Ishikawa (cell line): Measurements from ENCODE around the gene RGS14.

Source experiments
- CEBPB ChIP-seq: IDR thresholded peaks from 2 replicates; pipeline ENCODE4 v1.6.1; 2012
- CREB1 ChIP-seq: IDR thresholded peaks from 2 replicates; pipeline ENCODE4 v1.6.1; 2012; ENCODE audit warnings: low read depth
- EGR1 ChIP-seq: IDR thresholded peaks from 2 replicates; pipeline ENCODE4 v1.6.1; 2012
- EP300 ChIP-seq: IDR thresholded peaks from 2 replicates; pipeline ENCODE4 v1.6.1; 2012; ENCODE audit warnings: borderline replicate concordance
- FOXM1 ChIP-seq: IDR thresholded peaks from 2 replicates; pipeline ENCODE4 v1.6.1; 2012; ENCODE audit warnings: low read depth, borderline replicate concordance
- NFIC ChIP-seq: IDR thresholded peaks from 2 replicates; pipeline ENCODE4 v1.6.1; 2012
- RAD21 ChIP-seq: IDR thresholded peaks from 2 replicates; pipeline ENCODE4 v1.6.1; 2012; ENCODE audit warnings: low read depth
- TAF1 ChIP-seq: IDR thresholded peaks from 2 replicates; pipeline ENCODE4 v1.6.1; 2012; ENCODE audit warnings: low read depth, mild to moderate bottlenecking
- TCF12 ChIP-seq: IDR thresholded peaks from 2 replicates; pipeline ENCODE4 v1.6.1; 2012; ENCODE audit warnings: low read depth
- TEAD4 ChIP-seq: IDR thresholded peaks from 2 replicates; pipeline ENCODE4 v1.6.1; 2012
- YY1 ChIP-seq: IDR thresholded peaks from 2 replicates; pipeline ENCODE4 v1.6.1; 2012; ENCODE audit warnings: low read depth
- ZBTB7A ChIP-seq: IDR thresholded peaks from 2 replicates; pipeline ENCODE4 v1.6.1; 2012; ENCODE audit warnings: low read depth
- TF ChIP-seq, protein P1 (sequence below): IDR thresholded peaks from 2 replicates; pipeline ENCODE4 v1.6.1; 2012
- TF ChIP-seq, protein P2 (sequence below): IDR thresholded peaks from 2 replicates; pipeline ENCODE4 v1.6.1; 2012
- TF ChIP-seq, protein P3 (sequence below): IDR thresholded peaks from 2 replicates; pipeline ENCODE4 v1.6.1; 2012; ENCODE audit warnings: low read depth, mild to moderate bottlenecking

Gene RGS14

DNA sequence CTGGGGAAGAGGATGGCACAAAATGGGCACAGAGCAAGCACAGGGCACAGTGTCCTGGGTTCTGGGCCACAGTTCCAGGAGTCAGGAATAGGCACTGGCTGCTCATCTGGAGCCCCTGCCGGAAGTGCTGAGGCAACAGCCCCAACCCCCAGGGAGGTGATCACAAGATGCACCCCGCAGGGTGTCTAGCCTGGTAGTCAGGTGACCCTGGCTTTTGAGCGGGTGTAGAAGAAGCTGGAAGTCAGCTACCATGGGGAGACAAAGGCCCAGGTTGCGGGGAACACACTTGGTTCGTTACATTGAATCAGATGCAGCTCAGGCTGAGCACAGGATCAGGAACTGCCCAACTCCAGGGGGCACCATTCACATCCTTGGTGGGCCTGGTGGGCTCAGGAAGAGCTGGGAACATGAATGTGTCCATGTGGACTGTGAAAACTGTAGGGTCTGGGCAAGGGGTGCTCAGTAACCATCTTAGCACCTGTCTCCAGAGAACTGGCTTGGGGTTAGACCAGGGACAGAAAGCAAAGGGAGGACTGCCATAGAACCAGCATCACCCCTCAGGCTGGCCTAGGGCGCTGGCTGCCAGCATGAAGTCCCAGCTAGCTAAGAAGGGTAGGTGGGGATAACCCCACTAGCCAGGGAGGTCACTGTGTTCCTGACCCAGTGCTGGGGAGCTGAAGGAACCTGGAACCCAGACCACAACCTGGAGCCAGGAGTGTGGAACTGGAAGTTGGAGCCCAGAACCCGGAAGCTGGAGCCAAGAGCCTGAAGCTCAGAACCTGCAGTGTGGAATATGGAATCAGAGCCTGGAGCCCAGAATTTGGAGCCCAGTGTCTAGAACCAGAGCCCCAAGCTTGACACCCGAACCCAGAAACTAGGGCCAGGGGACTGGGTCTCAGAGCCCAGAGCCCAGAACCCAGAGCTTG, 20.4 kb downstream of the RGS14 start:
- no peak for TF ChIP-seq TCF12
- TF ChIP-seq RAD21 = no peak
- TF ChIP-seq CREB1 = no peak

DNA sequence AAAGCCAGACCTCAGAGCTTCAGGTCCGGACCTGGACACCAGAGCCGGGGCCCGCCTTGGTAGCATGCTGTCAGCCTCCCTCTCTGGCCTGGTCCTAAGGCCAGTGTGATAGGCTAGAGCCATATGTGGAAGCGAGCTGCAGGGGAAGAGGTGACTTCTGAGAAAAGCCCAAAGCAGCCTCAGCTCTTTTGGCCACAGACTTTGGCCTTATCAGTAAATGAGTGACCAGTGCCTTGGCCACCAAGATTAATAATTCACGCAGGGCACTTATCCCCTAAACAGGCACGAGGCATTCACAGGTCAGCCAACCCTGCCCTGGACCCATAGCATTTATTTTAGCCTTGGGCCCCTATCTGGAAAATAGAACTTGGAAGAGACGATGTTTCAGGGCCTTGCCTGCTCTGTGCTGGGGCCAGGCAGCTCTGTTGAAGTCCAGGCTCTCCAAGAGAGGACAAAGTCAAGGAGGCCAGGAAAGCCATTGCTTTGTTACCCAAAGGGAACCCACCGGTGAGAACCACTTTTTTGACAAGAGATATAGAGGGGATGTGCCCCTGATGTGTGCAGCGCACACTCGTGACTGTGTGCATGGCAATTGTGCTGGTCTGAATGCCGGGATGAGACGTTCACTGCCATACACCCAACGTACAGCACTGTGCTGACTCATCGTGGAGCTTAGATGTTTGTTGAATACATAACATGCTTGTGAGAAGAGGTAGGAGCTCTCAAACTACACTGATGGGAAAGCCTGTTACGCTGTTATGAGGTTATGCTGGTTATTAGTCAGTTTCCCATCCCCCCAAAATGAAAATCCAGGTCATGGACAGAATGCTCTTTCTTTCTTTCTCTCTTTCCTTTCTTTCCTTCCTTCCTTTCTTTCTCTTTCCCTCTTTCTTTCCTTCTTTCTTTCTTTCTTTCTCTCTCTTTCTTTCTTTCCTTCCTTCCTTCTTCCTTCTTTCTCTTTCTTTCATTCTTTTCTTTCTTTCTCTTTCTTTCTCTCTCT, 21.5 kb downstream of the RGS14 start:
- no peak for TF ChIP-seq EP300
- TF ChIP-seq, protein P1, sequence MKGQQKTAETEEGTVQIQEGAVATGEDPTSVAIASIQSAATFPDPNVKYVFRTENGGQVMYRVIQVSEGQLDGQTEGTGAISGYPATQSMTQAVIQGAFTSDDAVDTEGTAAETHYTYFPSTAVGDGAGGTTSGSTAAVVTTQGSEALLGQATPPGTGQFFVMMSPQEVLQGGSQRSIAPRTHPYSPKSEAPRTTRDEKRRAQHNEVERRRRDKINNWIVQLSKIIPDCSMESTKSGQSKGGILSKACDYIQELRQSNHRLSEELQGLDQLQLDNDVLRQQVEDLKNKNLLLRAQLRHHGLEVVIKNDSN = no peak
- TF ChIP-seq, protein P2, sequence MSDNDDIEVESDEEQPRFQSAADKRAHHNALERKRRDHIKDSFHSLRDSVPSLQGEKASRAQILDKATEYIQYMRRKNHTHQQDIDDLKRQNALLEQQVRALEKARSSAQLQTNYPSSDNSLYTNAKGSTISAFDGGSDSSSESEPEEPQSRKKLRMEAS = no peak
- TF ChIP-seq CEBPB = no peak
- no peak for TF ChIP-seq ZBTB7A
- no peak for TF ChIP-seq CREB1
- TF ChIP-seq TEAD4 = no peak
- TF ChIP-seq RAD21 = no peak
- TF ChIP-seq FOXM1 = no peak

DNA sequence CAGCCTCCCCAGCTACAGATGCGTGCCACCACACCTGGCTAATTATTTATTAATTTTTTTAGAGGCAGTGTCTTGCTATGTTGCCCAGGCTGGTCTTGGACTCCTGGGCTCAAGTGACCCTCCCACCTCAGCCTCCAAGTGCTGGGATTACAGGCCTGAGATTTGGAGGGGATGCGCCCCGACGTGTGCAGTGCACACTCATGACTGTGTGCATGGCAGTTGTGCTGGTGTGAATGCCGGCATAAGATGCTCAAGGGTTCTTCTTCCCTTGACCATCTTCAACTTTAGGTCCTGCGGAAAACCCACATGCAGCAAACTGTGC, 23.0 kb downstream of the RGS14 start:
- TF ChIP-seq TEAD4 = no peak

DNA sequence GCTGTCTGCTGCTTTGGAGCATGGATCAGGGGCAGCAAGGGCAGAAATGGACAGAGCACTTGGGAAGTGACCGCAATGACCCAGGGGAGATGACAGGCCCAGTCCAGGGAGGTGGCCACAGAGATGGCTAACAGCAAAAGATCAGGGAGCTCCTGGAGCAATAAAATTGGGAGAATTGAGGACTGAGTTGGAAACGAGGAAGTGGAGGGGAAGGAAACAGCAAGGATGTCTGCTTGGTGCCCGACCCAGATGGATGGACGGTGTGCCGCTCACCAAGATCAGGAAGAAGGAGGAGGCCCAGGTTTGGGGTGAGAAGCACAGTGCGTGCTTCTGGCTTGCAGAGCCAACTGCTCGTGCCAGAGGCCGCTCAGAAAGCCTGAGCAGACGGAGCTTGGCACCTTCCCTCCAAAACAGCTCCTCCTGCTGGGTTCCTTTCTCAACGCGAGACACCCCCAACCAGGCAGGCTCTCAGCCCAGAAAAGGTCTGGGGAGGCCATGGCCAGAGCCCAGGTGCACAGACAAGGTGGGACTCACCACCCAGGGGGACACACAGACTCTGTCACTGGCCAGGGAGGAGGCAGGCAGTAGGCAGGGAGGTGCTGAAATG, 24.8 kb downstream of the RGS14 start:
- TF ChIP-seq ZBTB7A (no peak), RAD21 (peak; percentile 24)

DNA sequence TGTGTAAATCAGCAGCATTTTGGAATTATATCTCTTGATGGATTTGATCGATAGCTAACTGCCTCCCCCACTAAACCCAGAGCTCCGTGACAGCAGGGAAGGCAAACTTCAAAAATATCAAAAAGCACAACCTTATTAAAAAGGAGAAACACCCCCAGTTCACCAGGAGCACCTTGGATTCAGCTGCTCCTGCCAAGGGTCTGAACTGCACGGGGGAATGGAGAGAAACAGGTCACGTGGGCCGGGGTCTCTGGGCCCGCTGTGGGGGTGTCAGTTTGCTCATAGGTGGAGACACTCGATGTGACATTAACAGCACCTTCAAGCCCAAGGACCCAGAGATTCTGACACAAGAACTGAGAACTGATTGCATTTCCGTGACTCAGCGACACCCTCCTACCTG, 25.5 kb downstream of the RGS14 start:
- TF ChIP-seq ZBTB7A (no peak), TCF12 (no peak), EGR1 (no peak), NFIC (no peak), YY1 (no peak), FOXM1 (no peak), RAD21 (no peak), CEBPB (no peak), EP300 (no peak), TEAD4 (no peak)
- TF ChIP-seq, protein P3, sequence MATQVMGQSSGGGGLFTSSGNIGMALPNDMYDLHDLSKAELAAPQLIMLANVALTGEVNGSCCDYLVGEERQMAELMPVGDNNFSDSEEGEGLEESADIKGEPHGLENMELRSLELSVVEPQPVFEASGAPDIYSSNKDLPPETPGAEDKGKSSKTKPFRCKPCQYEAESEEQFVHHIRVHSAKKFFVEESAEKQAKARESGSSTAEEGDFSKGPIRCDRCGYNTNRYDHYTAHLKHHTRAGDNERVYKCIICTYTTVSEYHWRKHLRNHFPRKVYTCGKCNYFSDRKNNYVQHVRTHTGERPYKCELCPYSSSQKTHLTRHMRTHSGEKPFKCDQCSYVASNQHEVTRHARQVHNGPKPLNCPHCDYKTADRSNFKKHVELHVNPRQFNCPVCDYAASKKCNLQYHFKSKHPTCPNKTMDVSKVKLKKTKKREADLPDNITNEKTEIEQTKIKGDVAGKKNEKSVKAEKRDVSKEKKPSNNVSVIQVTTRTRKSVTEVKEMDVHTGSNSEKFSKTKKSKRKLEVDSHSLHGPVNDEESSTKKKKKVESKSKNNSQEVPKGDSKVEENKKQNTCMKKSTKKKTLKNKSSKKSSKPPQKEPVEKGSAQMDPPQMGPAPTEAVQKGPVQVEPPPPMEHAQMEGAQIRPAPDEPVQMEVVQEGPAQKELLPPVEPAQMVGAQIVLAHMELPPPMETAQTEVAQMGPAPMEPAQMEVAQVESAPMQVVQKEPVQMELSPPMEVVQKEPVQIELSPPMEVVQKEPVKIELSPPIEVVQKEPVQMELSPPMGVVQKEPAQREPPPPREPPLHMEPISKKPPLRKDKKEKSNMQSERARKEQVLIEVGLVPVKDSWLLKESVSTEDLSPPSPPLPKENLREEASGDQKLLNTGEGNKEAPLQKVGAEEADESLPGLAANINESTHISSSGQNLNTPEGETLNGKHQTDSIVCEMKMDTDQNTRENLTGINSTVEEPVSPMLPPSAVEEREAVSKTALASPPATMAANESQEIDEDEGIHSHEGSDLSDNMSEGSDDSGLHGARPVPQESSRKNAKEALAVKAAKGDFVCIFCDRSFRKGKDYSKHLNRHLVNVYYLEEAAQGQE = no peak
- TF ChIP-seq, protein P1 = no peak

DNA sequence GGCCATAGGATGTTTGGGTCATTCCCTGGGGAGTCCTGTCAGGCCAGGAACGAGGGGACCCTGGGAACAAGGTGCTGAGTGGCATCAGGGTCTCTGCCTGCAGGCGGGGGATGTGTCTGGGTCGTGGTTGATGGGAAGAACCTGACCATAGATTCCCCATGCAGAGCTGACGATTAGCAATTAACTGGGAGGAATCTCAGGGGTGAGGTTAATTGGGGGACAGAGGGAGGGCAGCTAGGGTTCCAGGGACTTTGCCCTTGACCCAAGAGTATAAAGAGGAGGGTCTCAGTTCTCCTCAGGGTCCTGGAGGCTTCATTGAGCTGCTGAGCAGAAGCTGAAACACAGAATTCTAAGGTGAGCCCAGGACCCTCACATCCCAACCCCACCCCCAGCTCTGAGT, 26.4 kb downstream of the RGS14 start, which contains the start of gene SLC34A1:
Gene SLC34A1, plus strand, starts transcription at position 301 of the 400 bp plus-strand sequence. CDS start 1,308 bp downstream, outside the sequence.
- TF ChIP-seq NFIC (no peak), CEBPB (no peak), EGR1 (no peak), EP300 (no peak), TCF12 (no peak), FOXM1 (no peak), TAF1 (no peak), CREB1 (no peak), ZBTB7A (no peak), RAD21 (no peak), YY1 (no peak), TEAD4 (no peak)
- TF ChIP-seq, protein P2 = no peak
- TF ChIP-seq, protein P1 = no peak
- TF ChIP-seq, protein P3 = no peak
